Measurements from ENCODE around the gene GRPEL2.

Gene GRPEL2

DNA sequence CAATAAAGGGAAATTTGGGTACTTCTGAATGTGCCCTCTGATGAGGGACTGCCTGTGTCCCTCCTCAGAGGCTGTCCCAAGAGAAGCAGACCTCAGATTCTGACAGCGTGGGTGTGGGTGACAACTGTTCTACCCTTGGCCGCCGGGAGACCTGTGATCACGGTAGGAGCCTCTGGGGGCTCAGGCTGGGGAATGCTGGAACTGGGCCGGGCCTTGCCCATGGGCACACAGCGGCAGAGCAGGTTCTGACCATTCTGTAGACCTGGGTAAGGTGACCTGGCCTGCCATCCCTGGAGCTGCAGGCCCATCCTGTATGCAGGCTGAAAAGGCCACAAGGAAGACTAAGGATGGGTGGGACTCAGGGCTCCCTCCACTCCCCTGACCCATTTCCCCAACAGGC is 29.5 kb upstream of the GRPEL2 start:
- no peaks in the 10 kb centered on the region; the same call in 1 of the 2 replicates for H3K4me1 ChIP-seq (ENCODE audit: insufficient read depth, low read length)
- no peak overlapping the region for H3K27ac ChIP-seq (ENCODE audit: low read length)
- DNase-seq (no peak), ATAC-seq (ENCODE audit: insufficient read depth, low read depth) (no peak)
- H3K4me3 ChIP-seq (ENCODE audit: low read depth in 1 of 2, low read length in 2 of 2), result no peak overlapping the region
- no peak overlapping the region for H3K9ac ChIP-seq (ENCODE audit: low read depth, low read length)
- H3K79me2 ChIP-seq (ENCODE audit: insufficient read depth, low read length), result no peaks in the 10 kb centered on the region
- no peaks in the 10 kb centered on the region for H3K27me3 ChIP-seq (ENCODE audit: insufficient read depth, low read length, poor library complexity)
- H4K20me1 ChIP-seq (ENCODE audit: insufficient read depth, low read length), result no peaks in the 10 kb centered on the region
- H3K36me3 ChIP-seq (ENCODE audit: insufficient read depth, low read length), result no peaks in the 10 kb centered on the region
- TF ChIP-seq, protein P1, sequence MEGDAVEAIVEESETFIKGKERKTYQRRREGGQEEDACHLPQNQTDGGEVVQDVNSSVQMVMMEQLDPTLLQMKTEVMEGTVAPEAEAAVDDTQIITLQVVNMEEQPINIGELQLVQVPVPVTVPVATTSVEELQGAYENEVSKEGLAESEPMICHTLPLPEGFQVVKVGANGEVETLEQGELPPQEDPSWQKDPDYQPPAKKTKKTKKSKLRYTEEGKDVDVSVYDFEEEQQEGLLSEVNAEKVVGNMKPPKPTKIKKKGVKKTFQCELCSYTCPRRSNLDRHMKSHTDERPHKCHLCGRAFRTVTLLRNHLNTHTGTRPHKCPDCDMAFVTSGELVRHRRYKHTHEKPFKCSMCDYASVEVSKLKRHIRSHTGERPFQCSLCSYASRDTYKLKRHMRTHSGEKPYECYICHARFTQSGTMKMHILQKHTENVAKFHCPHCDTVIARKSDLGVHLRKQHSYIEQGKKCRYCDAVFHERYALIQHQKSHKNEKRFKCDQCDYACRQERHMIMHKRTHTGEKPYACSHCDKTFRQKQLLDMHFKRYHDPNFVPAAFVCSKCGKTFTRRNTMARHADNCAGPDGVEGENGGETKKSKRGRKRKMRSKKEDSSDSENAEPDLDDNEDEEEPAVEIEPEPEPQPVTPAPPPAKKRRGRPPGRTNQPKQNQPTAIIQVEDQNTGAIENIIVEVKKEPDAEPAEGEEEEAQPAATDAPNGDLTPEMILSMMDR (IDR thresholded peaks at IDR 0.05; ENCODE audit: borderline replicate concordance, extremely low read depth, low read length, poor library complexity, severe bottlenecking), result no peak
- TF ChIP-seq EZH2 (IDR thresholded peaks at IDR 0.05; ENCODE audit: borderline replicate concordance, low read depth, low read length, severe bottlenecking), result no peak
- no peaks in the 10 kb centered on the region for H3K9me3 ChIP-seq (ENCODE audit: insufficient read depth, low read length, severe bottlenecking)
- no peak overlapping the region for H2AFZ ChIP-seq (ENCODE audit: low read depth, low read length)
- no peak overlapping the region for H3K4me2 ChIP-seq (ENCODE audit: insufficient read depth, low read length)

DNA sequence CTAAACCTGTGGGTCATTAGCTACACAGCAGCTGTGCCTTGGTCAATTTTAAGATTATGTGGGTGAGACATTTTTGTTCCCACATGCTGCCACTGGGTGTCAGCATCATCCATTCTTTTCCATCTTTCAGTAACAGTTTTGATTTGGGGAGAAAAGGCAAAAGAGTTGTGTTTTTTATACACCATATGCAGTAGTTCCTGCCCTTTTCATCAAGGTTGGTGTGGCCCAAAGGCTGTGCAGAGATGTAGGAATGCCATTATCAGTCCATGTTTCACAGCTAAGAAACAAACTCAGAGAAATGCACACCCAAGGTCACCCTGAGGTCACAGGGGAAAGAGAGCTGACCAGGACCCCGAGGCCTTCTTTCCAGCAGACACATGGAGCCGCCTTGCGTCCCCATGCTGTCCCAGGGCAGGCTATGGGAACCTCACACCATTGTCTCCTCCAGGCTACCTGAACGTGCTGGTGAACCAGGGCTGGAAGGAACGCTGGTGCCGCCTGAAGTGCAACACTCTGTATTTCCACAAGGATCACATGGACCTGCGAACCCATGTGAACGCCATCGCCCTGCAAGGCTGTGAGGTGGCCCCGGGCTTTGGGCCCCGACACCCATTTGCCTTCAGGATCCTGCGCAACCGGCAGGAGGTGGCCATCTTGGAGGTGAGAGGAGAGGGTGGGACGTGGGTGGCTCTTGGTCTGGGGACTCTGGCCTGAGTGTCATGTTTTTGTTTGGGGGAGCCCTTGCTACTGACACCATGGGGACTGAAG is 27.8 kb upstream of the GRPEL2 start:
- DNase-seq, result peak; percentile 21
- Histone ChIP-seq H3K4me2 (ENCODE audit: insufficient read depth, low read length) (no peak overlapping the region), H3K27me3 (ENCODE audit: insufficient read depth, low read length, poor library complexity) (no peaks in the 10 kb centered on the region), H3K9ac (ENCODE audit: low read depth, low read length) (no peak overlapping the region), H4K20me1 (ENCODE audit: insufficient read depth, low read length) (no peaks in the 10 kb centered on the region), H3K9me3 (ENCODE audit: insufficient read depth, low read length, severe bottlenecking) (no peaks in the 10 kb centered on the region), H3K4me3 (ENCODE audit: low read depth in 1 of 2, low read length in 2 of 2) (no peak overlapping the region), H3K36me3 (ENCODE audit: insufficient read depth, low read length) (no peaks in the 10 kb centered on the region), H3K79me2 (ENCODE audit: insufficient read depth, low read length) (no peaks in the 10 kb centered on the region), H2AFZ (ENCODE audit: low read depth, low read length) (no peak overlapping the region), H3K4me1 (ENCODE audit: insufficient read depth, low read length) (no peaks in the 10 kb centered on the region), H3K27ac (ENCODE audit: low read length) (no peak overlapping the region)
- peak; percentile 66 for ATAC-seq (ENCODE audit: insufficient read depth, low read depth)
- no peak for TF ChIP-seq EZH2 (IDR thresholded peaks at IDR 0.05; ENCODE audit: borderline replicate concordance, low read depth, low read length, severe bottlenecking)
- TF ChIP-seq, protein P1 (IDR thresholded peaks at IDR 0.05; ENCODE audit: borderline replicate concordance, extremely low read depth, low read length, poor library complexity, severe bottlenecking), result peak; percentile 78

DNA sequence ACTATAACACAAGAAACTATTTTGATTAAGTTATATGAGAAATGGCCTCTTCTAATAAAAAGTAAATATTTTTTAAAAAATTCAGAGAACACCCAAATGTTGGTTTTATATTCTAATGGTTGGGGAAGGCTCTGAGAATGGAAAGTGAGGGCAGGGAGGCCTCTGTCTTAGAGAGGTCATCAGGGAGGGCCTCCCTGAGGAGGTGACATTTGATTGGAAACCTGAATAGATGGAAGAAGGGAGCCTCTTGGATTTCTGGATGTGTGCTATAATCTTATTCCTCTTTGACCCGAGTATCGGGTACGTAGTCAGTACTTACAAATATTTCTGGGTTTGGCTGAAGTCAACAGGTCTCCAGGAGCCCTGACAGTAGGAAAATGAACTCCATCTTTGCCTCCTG is 26.1 kb upstream of the GRPEL2 start:
- DNase-seq, result no peak
- TF ChIP-seq, protein P1 (IDR thresholded peaks at IDR 0.05; ENCODE audit: borderline replicate concordance, extremely low read depth, low read length, poor library complexity, severe bottlenecking), result no peak
- no peak for TF ChIP-seq EZH2 (IDR thresholded peaks at IDR 0.05; ENCODE audit: borderline replicate concordance, low read depth, low read length, severe bottlenecking)
- Histone ChIP-seq H3K79me2 (ENCODE audit: insufficient read depth, low read length) (no peaks in the 10 kb centered on the region), H3K27ac (ENCODE audit: low read length) (no peak overlapping the region), H3K9me3 (ENCODE audit: insufficient read depth, low read length, severe bottlenecking) (no peaks in the 10 kb centered on the region), H3K36me3 (ENCODE audit: insufficient read depth, low read length) (no peaks in the 10 kb centered on the region), H3K4me3 (ENCODE audit: low read depth in 1 of 2, low read length in 2 of 2) (no peak overlapping the region), H3K9ac (ENCODE audit: low read depth, low read length) (no peak overlapping the region), H2AFZ (ENCODE audit: low read depth, low read length) (no peak overlapping the region), H3K27me3 (ENCODE audit: insufficient read depth, low read length, poor library complexity) (no peaks in the 10 kb centered on the region), H3K4me1 (ENCODE audit: insufficient read depth, low read length) (no peaks in the 10 kb centered on the region), H3K4me2 (ENCODE audit: insufficient read depth, low read length) (no peak overlapping the region), H4K20me1 (ENCODE audit: insufficient read depth, low read length) (no peaks in the 10 kb centered on the region)
- ATAC-seq (ENCODE audit: insufficient read depth, low read depth), result no peak

Data from DND-41 (cell line).